ENCODE results near the gene KCTD16.

KCTD16 gene

GRCh38 chr5:144333336-144333920 is 162.8 kb downstream of the KCTD16 start:
- Histone ChIP-seq H4K91ac (ENCODE audit: low read depth, low read length) (no peak overlapping the region), H3K18ac (ENCODE audit: low read length) (no peak overlapping the region)

GRCh38 chr5:144335561-144335960 is 164.9 kb downstream of the KCTD16 start:
- Histone ChIP-seq H3K79me2 (ENCODE audit: control insufficient read depth, insufficient read depth, low read length, poor library complexity) (no peaks in the 10 kb centered on the region), H3K9me3 (ENCODE audit: insufficient read depth, low read depth, low read length) (no peaks in the 10 kb centered on the region), H3K14ac (ENCODE audit: low read length) (no peak overlapping the region), H3K4ac (ENCODE audit: low read depth, low read length) (no peak overlapping the region), H2AFZ (ENCODE audit: insufficient read depth, low read length, poor library complexity) (no peak overlapping the region), H4K91ac (ENCODE audit: low read depth, low read length) (no peak overlapping the region), H2BK120ac (ENCODE audit: insufficient read depth, low read length, poor library complexity) (no peak overlapping the region), H3K36me3 (ENCODE audit: control insufficient read depth in 1 of 2, insufficient read depth in 2 of 2, low read length in 2 of 2) (no peaks in the 10 kb centered on the region), H3K9ac (ENCODE audit: low read length) (no peak overlapping the region), H3K4me2 (ENCODE audit: low read length) (no peak overlapping the region), H3K4me3 (ENCODE audit: low read depth, low read length) (no peak overlapping the region), H3K18ac (ENCODE audit: low read length) (no peak overlapping the region), H3K4me1 (ENCODE audit: control insufficient read depth in 1 of 2, insufficient read depth in 2 of 2, low read length in 2 of 2) (no peaks in the 10 kb centered on the region), H2BK12ac (ENCODE audit: low read length) (no peak overlapping the region), H2BK5ac (ENCODE audit: low read depth, low read length, poor library complexity) (no peak overlapping the region), H3K27me3 (ENCODE audit: insufficient read depth, low read length) (no peaks in the 10 kb centered on the region), H4K12ac (ENCODE audit: low read depth, low read length) (no peak overlapping the region), H3K79me1 (ENCODE audit: low read length) (no peaks in the 10 kb centered on the region), H2AK5ac (ENCODE audit: low read length) (no peak overlapping the region), H3K27ac (ENCODE audit: low read depth, low read length) (no peak overlapping the region), H3K23ac (ENCODE audit: low read length) (no peak overlapping the region), H4K8ac (ENCODE audit: low read depth, low read length) (no peak overlapping the region)
- no CpG with 5 or more reads among the region's 1 CpG for WGBS (ENCODE audit: extremely low coverage, insufficient coverage, insufficient read length)
- no peak for DNase-seq

More at GRCh38 chr5:144333336-144333920, 162.8 kb downstream of the KCTD16 start:
- no peak overlapping the region for H2AK5ac ChIP-seq (ENCODE audit: low read length)
- H3K4me2 ChIP-seq (ENCODE audit: low read length), result no peak overlapping the region
- no peaks in the 10 kb centered on the region for H3K27me3 ChIP-seq (ENCODE audit: insufficient read depth, low read length)
- H2BK120ac ChIP-seq (ENCODE audit: insufficient read depth, low read length, poor library complexity), result no peak overlapping the region
- no peaks in the 10 kb centered on the region for H3K4me1 ChIP-seq (ENCODE audit: control insufficient read depth in 1 of 2, insufficient read depth in 2 of 2, low read length in 2 of 2)
- no peak overlapping the region for H3K4me3 ChIP-seq (ENCODE audit: low read depth, low read length)
- H3K79me2 ChIP-seq (ENCODE audit: control insufficient read depth, insufficient read depth, low read length, poor library complexity), result no peaks in the 10 kb centered on the region
- no peaks in the 10 kb centered on the region for H3K79me1 ChIP-seq (ENCODE audit: low read length)
- H3K36me3 ChIP-seq (ENCODE audit: control insufficient read depth in 1 of 2, insufficient read depth in 2 of 2, low read length in 2 of 2), result no peaks in the 10 kb centered on the region
- no peak overlapping the region for H4K12ac ChIP-seq (ENCODE audit: low read depth, low read length)
- H3K23ac ChIP-seq (ENCODE audit: low read length), result peak overlapping the region; percentile 61
- no peak overlapping the region for H3K14ac ChIP-seq (ENCODE audit: low read length)
- no peak for DNase-seq
- no peak overlapping the region for H3K4ac ChIP-seq (ENCODE audit: low read depth, low read length)
- H3K27ac ChIP-seq (ENCODE audit: low read depth, low read length), result no peak overlapping the region
- no peak overlapping the region for H4K8ac ChIP-seq (ENCODE audit: low read depth, low read length)
- no peak overlapping the region for H2BK12ac ChIP-seq (ENCODE audit: low read length)
- H3K9me3 ChIP-seq (ENCODE audit: insufficient read depth, low read depth, low read length), result no peaks in the 10 kb centered on the region
- H2AFZ ChIP-seq (ENCODE audit: insufficient read depth, low read length, poor library complexity), result no peak overlapping the region
- H3K9ac ChIP-seq (ENCODE audit: low read length), result no peak overlapping the region
- H2BK5ac ChIP-seq (ENCODE audit: low read depth, low read length, poor library complexity), result no peak overlapping the region
- no CpG with 5 or more reads among the region's 1 CpG for WGBS (ENCODE audit: extremely low coverage, insufficient coverage, insufficient read length)

GRCh38 chr5:144336191-144336961 is 165.7 kb downstream of the KCTD16 start:
- H3K27ac ChIP-seq (ENCODE audit: low read depth, low read length), result no peak overlapping the region
- H3K9me3 ChIP-seq (ENCODE audit: insufficient read depth, low read depth, low read length), result no peaks in the 10 kb centered on the region
- no peak overlapping the region for H3K14ac ChIP-seq (ENCODE audit: low read length)
- H3K4me1 ChIP-seq (ENCODE audit: control insufficient read depth in 1 of 2, insufficient read depth in 2 of 2, low read length in 2 of 2), result no peaks in the 10 kb centered on the region
- no peak overlapping the region for H4K8ac ChIP-seq (ENCODE audit: low read depth, low read length)
- no peak overlapping the region for H3K23ac ChIP-seq (ENCODE audit: low read length)
- no peak overlapping the region for H2BK120ac ChIP-seq (ENCODE audit: insufficient read depth, low read length, poor library complexity)
- WGBS (ENCODE audit: extremely low coverage, insufficient coverage, insufficient read length), result no CpG with 5 or more reads among the region's 5 CpGs
- no peaks in the 10 kb centered on the region for H3K27me3 ChIP-seq (ENCODE audit: insufficient read depth, low read length)
- H2BK5ac ChIP-seq (ENCODE audit: low read depth, low read length, poor library complexity), result no peak overlapping the region
- H3K79me2 ChIP-seq (ENCODE audit: control insufficient read depth, insufficient read depth, low read length, poor library complexity), result no peaks in the 10 kb centered on the region
- H2AFZ ChIP-seq (ENCODE audit: insufficient read depth, low read length, poor library complexity), result no peak overlapping the region
- DNase-seq, result no peak
- no peaks in the 10 kb centered on the region for H3K79me1 ChIP-seq (ENCODE audit: low read length)
- H4K12ac ChIP-seq (ENCODE audit: low read depth, low read length), result no peak overlapping the region
- H3K4me3 ChIP-seq (ENCODE audit: low read depth, low read length), result no peak overlapping the region
- H2AK5ac ChIP-seq (ENCODE audit: low read length), result no peak overlapping the region
- no peak overlapping the region for H3K4me2 ChIP-seq (ENCODE audit: low read length)
- no peak overlapping the region for H4K91ac ChIP-seq (ENCODE audit: low read depth, low read length)
- H3K4ac ChIP-seq (ENCODE audit: low read depth, low read length), result no peak overlapping the region
- H3K18ac ChIP-seq (ENCODE audit: low read length), result no peak overlapping the region
- no peaks in the 10 kb centered on the region for H3K36me3 ChIP-seq (ENCODE audit: control insufficient read depth in 1 of 2, insufficient read depth in 2 of 2, low read length in 2 of 2)
- no peak overlapping the region for H3K9ac ChIP-seq (ENCODE audit: low read length)
- no peak overlapping the region for H2BK12ac ChIP-seq (ENCODE audit: low read length)

- Histone ChIP-seq H3K4me1 (ENCODE audit: control insufficient read depth in 1 of 2, insufficient read depth in 2 of 2, low read length in 2 of 2) (peaks cover 2 to 5% of the 10 kb centered on the region in 2 experiments), H3K23ac (ENCODE audit: low read length) (no peak overlapping the region), H2BK12ac (ENCODE audit: low read length) (no peak overlapping the region), H2BK120ac (ENCODE audit: insufficient read depth, low read length, poor library complexity) (no peak overlapping the region), H4K8ac (ENCODE audit: low read depth, low read length) (no peak overlapping the region), H2AFZ (ENCODE audit: insufficient read depth, low read length, poor library complexity) (no peak overlapping the region), H3K4me2 (ENCODE audit: low read length) (no peak overlapping the region), H3K79me1 (ENCODE audit: low read length) (no peaks in the 10 kb centered on the region), H3K14ac (ENCODE audit: low read length) (no peak overlapping the region), H3K4ac (ENCODE audit: low read depth, low read length) (no peak overlapping the region), H3K79me2 (ENCODE audit: control insufficient read depth, insufficient read depth, low read length, poor library complexity) (no peaks in the 10 kb centered on the region), H3K18ac (ENCODE audit: low read length) (no peak overlapping the region), H2AK5ac (ENCODE audit: low read length) (no peak overlapping the region), H3K4me3 (ENCODE audit: low read depth, low read length) (no peak overlapping the region), H4K12ac (ENCODE audit: low read depth, low read length) (no peak overlapping the region), H3K27me3 (ENCODE audit: insufficient read depth, low read length) (no peaks in the 10 kb centered on the region), H3K27ac (ENCODE audit: low read depth, low read length) (no peak overlapping the region), H3K36me3 (ENCODE audit: control insufficient read depth in 1 of 2, insufficient read depth in 2 of 2, low read length in 2 of 2) (no peaks in the 10 kb centered on the region), H4K91ac (ENCODE audit: low read depth, low read length) (no peak overlapping the region), H3K9ac (ENCODE audit: low read length) (no peak overlapping the region), H3K9me3 (ENCODE audit: insufficient read depth, low read depth, low read length) (no peaks in the 10 kb centered on the region), H2BK5ac (ENCODE audit: low read depth, low read length, poor library complexity) (no peak overlapping the region)
- DNase-seq, result no peak
- WGBS (ENCODE audit: extremely low coverage, insufficient coverage, insufficient read length), result no CpG with 5 or more reads among the region's 4 CpGs
These were observed 181.7 kb downstream of the KCTD16 start for GRCh38 chr5:144352330-144352729.

All from trophoblast cell (in vitro differentiated cells and primary cell).